Smooth muscle cell (in vitro differentiated cells): ENCODE measurements around the gene CCDC40. TPM values are rescaled to one million over a fixed set of nuclear protein-coding genes. Genes with fewer than 3 reads are reported as not detected.

Experiments used
- DNase-seq: peaks from one replicate; lab custom pipeline; 2025; ENCODE audit not compliant: unreplicated experiment; lab: John Stamatoyannopoulos, UW
- H2AFZ ChIP-seq: fragments of 200-600 bp; sonication (generic); 2 replicates; pipeline ENCODE4 v1.6.0; 2016; ENCODE audit warnings: antibody characterized with exemption, low read depth, mild to moderate bottlenecking
- H3F3A ChIP-seq: fragments of 200-600 bp; sonication (generic); 2 replicates; pipeline ENCODE4 v1.6.0; 2017; ENCODE audit warnings: antibody characterized with exemption, low read depth
- H3K27ac ChIP-seq: fragments of 200-600 bp; sonication (generic); 2 replicates; pipeline ENCODE4 v1.5.1; 2016; ENCODE audit warnings: low read depth, mild to moderate bottlenecking
- H3K27me3 ChIP-seq: fragments of 200-600 bp; sonication (generic); 2 replicates; pipeline ENCODE4 v1.6.1; 2016; ENCODE audit warnings: low read depth, mild to moderate bottlenecking
- H3K36me3 ChIP-seq: fragments of 200-600 bp; sonication (generic); 2 replicates; pipeline ENCODE4 v1.5.1; 2016; ENCODE audit warnings: low read depth
- H3K4me1 ChIP-seq: fragments of 200-600 bp; sonication (generic); 2 replicates; pipeline ENCODE4 v1.5.1; 2016; ENCODE audit warnings: low read depth
- H3K4me2 ChIP-seq: fragments of 200-600 bp; sonication (generic); 2 replicates; pipeline ENCODE4 v1.6.0; 2016; ENCODE audit warnings: mild to moderate bottlenecking
- H3K4me3 ChIP-seq: fragments of 200-600 bp; sonication (generic); 2 replicates; pipeline ENCODE4 v1.5.1; 2016; ENCODE audit warnings: mild to moderate bottlenecking
- H3K79me2 ChIP-seq: fragments of 200-600 bp; sonication (generic); 2 replicates; pipeline ENCODE4 v1.6.0; 2016; ENCODE audit warnings: low read depth, mild to moderate bottlenecking
- H3K9ac ChIP-seq: fragments of 200-600 bp; sonication (generic); 2 replicates; pipeline ENCODE4 v1.6.0; 2016; ENCODE audit warnings: low read depth
- H3K9me3 ChIP-seq: fragments of 200-600 bp; sonication (generic); replicated peaks from 2 replicates; pipeline ENCODE4 v1.5.1; 2016; ENCODE audit warnings: low read depth
- H4K20me1 ChIP-seq: fragments of 200-600 bp; sonication (generic); 2 replicates; pipeline ENCODE4 v1.6.0; 2016; ENCODE audit warnings: low read depth
- CTCF ChIP-seq: fragments of 200-600 bp; sonication (generic); IDR thresholded peaks from 2 replicates; pipeline ENCODE4 v1.5.1; 2017; ENCODE audit warnings: borderline replicate concordance, mild to moderate bottlenecking, antibody characterized with exemption; ENCODE audit not compliant: insufficient read depth, poor library complexity, severe bottlenecking
- WGBS: methylation state at CpG from one replicate; pipeline ENCODE4 v1.1.7; 2016; ENCODE audit warnings: low lambda C conversion rate; 5-methylcytosine and 5-hydroxymethylcytosine counted together
- polyA plus RNA-seq: library from polyadenylated mRNA; unstranded; fragments of >200 nt; fragmentation: Nextera tagmentation; extraction: Ambion mirVana; gene quantifications from 2 replicates; pipeline ENCODE4 v1.2.1, GENCODE V29; 2016
- total RNA-seq: library from RNA; depleted of rRNA; stranded (reverse); fragments of >200 nt; gene quantifications from 2 replicates; pipeline ENCODE4 v1.2.3, GENCODE V29; 2014

The CCDC40 gene
- total and polyA plus RNA-seq, 2 experiments from 2014 or later, result 0.81 to 5.9 TPM

- H3K79me2 ChIP-seq, result no peaks in the 10 kb centered on the region
- H3K27ac ChIP-seq, result peak overlapping the region; percentile 70
- peaks cover 11% of the 10 kb centered on the region for H3K4me1 ChIP-seq
- no peak overlapping the region for H3K4me3 ChIP-seq
- no peaks in the 10 kb centered on the region for H3K27me3 ChIP-seq
- H3F3A ChIP-seq, result no peaks in the 10 kb centered on the region
- no peak overlapping the region for H3K4me2 ChIP-seq
- no peak overlapping the region for H3K9ac ChIP-seq
- no peaks in the 10 kb centered on the region for H3K9me3 ChIP-seq
- no peak overlapping the region for H2AFZ ChIP-seq
- WGBS, result 79% methylated on average over 15 of the region's 15 CpGs
- H3K36me3 ChIP-seq, result no peaks in the 10 kb centered on the region
- H4K20me1 ChIP-seq, result no peaks in the 10 kb centered on the region
- no peak for DNase-seq
- TF ChIP-seq CTCF, result no peak
These were observed 87.3 kb downstream of the CCDC40 start for GRCh38 chr17:80123791-80124190.

GRCh38 chr17:80124351-80124981 is 88.0 kb downstream of the CCDC40 start:
- WGBS, result 47% methylated on average over 15 of the region's 15 CpGs
- H3K4me2 ChIP-seq, result no peak overlapping the region
- no peaks in the 10 kb centered on the region for H3K9me3 ChIP-seq
- H3K79me2 ChIP-seq, result no peaks in the 10 kb centered on the region
- H3K36me3 ChIP-seq, result no peaks in the 10 kb centered on the region
- H3K9ac ChIP-seq, result no peak overlapping the region
- no peaks in the 10 kb centered on the region for H3F3A ChIP-seq
- no peaks in the 10 kb centered on the region for H3K27me3 ChIP-seq
- TF ChIP-seq CTCF, result peak; percentile 37
- no peak overlapping the region for H3K4me3 ChIP-seq
- H3K27ac ChIP-seq, result peak overlapping the region; percentile 70
- no peak overlapping the region for H2AFZ ChIP-seq
- peaks cover 11% of the 10 kb centered on the region for H3K4me1 ChIP-seq
- no peaks in the 10 kb centered on the region for H4K20me1 ChIP-seq
- DNase-seq, result no peak

GRCh38 chr17:80125656-80126448 is 89.4 kb downstream of the CCDC40 start:
- Histone ChIP-seq H3K79me2 (no peaks in the 10 kb centered on the region), H3F3A (no peaks in the 10 kb centered on the region), H3K36me3 (no peaks in the 10 kb centered on the region), H3K4me1 (peaks cover 11% of the 10 kb centered on the region), H2AFZ (no peak overlapping the region), H3K9me3 (no peaks in the 10 kb centered on the region), H3K4me2 (no peak overlapping the region), H3K27ac (no peak overlapping the region), H4K20me1 (no peaks in the 10 kb centered on the region), H3K4me3 (no peak overlapping the region), H3K9ac (no peak overlapping the region), H3K27me3 (no peaks in the 10 kb centered on the region)
- TF ChIP-seq CTCF, result no peak
- no peak for DNase-seq
- 87% methylated on average over 14 of the region's 14 CpGs for WGBS
